ENCODE results near the gene OR6C65. TPM values are rescaled to one million over a fixed set of nuclear protein-coding genes. Genes with fewer than 3 reads are reported as not detected.
"Not testable (repeated sequence)": the region's sequence is repeated elsewhere in the genome, so short reads cannot be mapped to it uniquely, and the experiment has no call there.

Gene OR6C65
- total RNA-seq (2014; rRNA removed; shearing (Covaris generic)) = not detected in 2 replicates

GRCh38 chr12:55400229-55400628, at the start of gene OR6C65:
Gene OR6C65, plus strand, starts transcription at chr12:55400529. Its CDS starts 0 bp downstream, at chr12:55400529.
- DNase-seq (ENCODE audit: low read depth) = no peak

GRCh38 chr12:55355338-55355737, 45.0 kb upstream of the OR6C65 start:
- DNase-seq (ENCODE audit: low read depth) = not testable (repeated sequence)

- DNase-seq (ENCODE audit: low read depth) = no peak
Observed at GRCh38 chr12:55362675-55363074, 37.7 kb upstream of the OR6C65 start, which contains the start of gene OR6C75. Gene OR6C75, plus strand, starts transcription at chr12:55362975. Its CDS starts 2,136 bp downstream, at chr12:55365111.

- DNase-seq (ENCODE audit: low read depth) = no peak
Observed at GRCh38 chr12:55365086-55365485, 35.2 kb upstream of the OR6C65 start.

- no peak for DNase-seq (ENCODE audit: low read depth)
Observed at GRCh38 chr12:55372521-55372920, 27.8 kb upstream of the OR6C65 start.

- no peak for DNase-seq (ENCODE audit: low read depth)
Observed at GRCh38 chr12:55385891-55386290, 14.4 kb upstream of the OR6C65 start.

- no peak for DNase-seq (ENCODE audit: low read depth)
Observed at GRCh38 chr12:55392032-55392795, 8.1 kb upstream of the OR6C65 start.

GRCh38 chr12:55396326-55396725, 4.0 kb upstream of the OR6C65 start:
- no peak for DNase-seq (ENCODE audit: low read depth)

GRCh38 chr12:55407866-55408265, 7.5 kb downstream of the OR6C65 start:
- DNase-seq (ENCODE audit: low read depth) = no peak

GRCh38 chr12:55409133-55409532, 8.8 kb downstream of the OR6C65 start:
- DNase-seq (ENCODE audit: low read depth) = not testable (repeated sequence)

GRCh38 chr12:55412138-55412537, 11.8 kb downstream of the OR6C65 start:
- DNase-seq (ENCODE audit: low read depth) = not testable (repeated sequence)

GRCh38 chr12:55413498-55414388, 13.4 kb downstream of the OR6C65 start:
- not testable (repeated sequence) for DNase-seq (ENCODE audit: low read depth)

- not testable (repeated sequence) for DNase-seq (ENCODE audit: low read depth)
Observed at GRCh38 chr12:55414396-55414823, 14.1 kb downstream of the OR6C65 start.

GRCh38 chr12:55414889-55415288, 14.6 kb downstream of the OR6C65 start:
- DNase-seq (ENCODE audit: low read depth) = not testable (repeated sequence)

- no peak for DNase-seq (ENCODE audit: low read depth)
Observed at GRCh38 chr12:55416961-55417360, 16.6 kb downstream of the OR6C65 start.

- DNase-seq (ENCODE audit: low read depth) = no peak
Observed at GRCh38 chr12:55420307-55420962, 20.1 kb downstream of the OR6C65 start.

- DNase-seq (ENCODE audit: low read depth) = no peak
Observed at GRCh38 chr12:55425954-55426353, 25.6 kb downstream of the OR6C65 start, which contains the start of gene OR6C76. Gene OR6C76, plus strand, starts transcription at chr12:55426254. Its CDS starts 0 bp downstream, at chr12:55426254.

- no peak for DNase-seq (ENCODE audit: low read depth)
Observed at GRCh38 chr12:55428331-55429243, 28.3 kb downstream of the OR6C65 start.

- DNase-seq (ENCODE audit: low read depth) = not testable (repeated sequence)
Observed at GRCh38 chr12:55441233-55441632, 40.9 kb downstream of the OR6C65 start.

GRCh38 chr12:55443776-55444175, 43.4 kb downstream of the OR6C65 start, which contains the start of gene OR6C2:
Gene OR6C2, plus strand, starts transcription at chr12:55444076. Its CDS starts 8,138 bp downstream, at chr12:55452214.
- no peak for DNase-seq (ENCODE audit: low read depth)

GRCh38 chr12:55445357-55445756, 45.0 kb downstream of the OR6C65 start:
- no peak for DNase-seq (ENCODE audit: low read depth)

Measured in M059J (cell line).